ENCODE results near the gene SLX1A.
"Not testable (repeated sequence)": the region's sequence is repeated elsewhere in the genome, so short reads cannot be mapped to it uniquely, and the experiment has no call there.

Gene SLX1A

DNA sequence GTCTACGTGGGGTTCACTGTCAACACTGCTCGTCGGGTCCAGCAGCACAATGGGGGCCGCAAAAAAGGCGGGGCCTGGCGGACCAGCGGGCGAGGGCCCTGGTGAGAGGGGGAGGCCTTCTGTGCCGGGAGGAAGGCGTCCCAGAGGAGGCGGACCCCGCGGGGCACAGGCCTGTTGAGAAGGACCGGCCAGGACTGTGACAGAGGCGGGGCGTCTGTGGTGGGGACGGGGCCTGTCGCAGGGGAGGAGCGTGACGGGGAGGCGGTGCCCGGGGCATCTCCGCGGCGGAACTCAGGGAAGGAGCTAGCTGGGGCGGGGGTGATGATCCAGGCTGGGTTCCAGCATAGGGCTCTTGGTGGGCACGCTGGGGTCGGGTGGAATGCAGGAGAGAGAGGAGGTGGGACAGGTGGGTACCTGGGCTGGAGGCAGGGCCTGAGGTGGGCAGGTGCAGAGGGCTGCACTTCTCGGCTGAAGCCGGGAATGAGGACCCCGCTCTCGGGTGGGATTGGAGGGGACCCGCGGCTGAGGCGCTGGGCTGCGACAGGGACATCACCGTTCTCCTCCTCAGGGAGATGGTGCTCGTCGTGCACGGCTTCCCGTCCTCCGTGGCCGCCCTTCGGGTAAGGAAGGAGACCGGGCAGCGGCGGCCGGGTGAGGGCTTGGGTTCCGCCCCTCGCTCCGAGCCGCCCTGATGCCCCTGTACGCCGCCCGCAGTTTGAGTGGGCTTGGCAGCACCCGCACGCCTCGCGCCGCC is 674 bp downstream of the SLX1A start:
- not testable (repeated sequence) for H3K27me3 ChIP-seq (ENCODE audit: control insufficient read depth, low read length); H3F3A ChIP-seq (ENCODE audit: control insufficient read depth, insufficient read depth); H3K36me3 ChIP-seq (ENCODE audit: control insufficient read depth, low read length); H4K20me1 ChIP-seq (ENCODE audit: control insufficient read depth, insufficient read depth, low read depth, low read length); H3K9me3 ChIP-seq (ENCODE audit: control insufficient read depth, insufficient read depth, low read length); H3K4me1 ChIP-seq (ENCODE audit: control insufficient read depth, low read length); H3K9me2 ChIP-seq (replicated peaks; ENCODE audit: control insufficient read depth, low read length); H3K79me2 ChIP-seq (ENCODE audit: control insufficient read depth, low read length); H3K27ac ChIP-seq (ENCODE audit: low read depth, low read length)
- H3K4me2 ChIP-seq (ENCODE audit: low read length): peak overlapping the region; percentile 39; the same call in 1 of the 2 replicates
- peak overlapping the region; percentile 61 for H3K4me3 ChIP-seq (ENCODE audit: low read length)

DNA sequence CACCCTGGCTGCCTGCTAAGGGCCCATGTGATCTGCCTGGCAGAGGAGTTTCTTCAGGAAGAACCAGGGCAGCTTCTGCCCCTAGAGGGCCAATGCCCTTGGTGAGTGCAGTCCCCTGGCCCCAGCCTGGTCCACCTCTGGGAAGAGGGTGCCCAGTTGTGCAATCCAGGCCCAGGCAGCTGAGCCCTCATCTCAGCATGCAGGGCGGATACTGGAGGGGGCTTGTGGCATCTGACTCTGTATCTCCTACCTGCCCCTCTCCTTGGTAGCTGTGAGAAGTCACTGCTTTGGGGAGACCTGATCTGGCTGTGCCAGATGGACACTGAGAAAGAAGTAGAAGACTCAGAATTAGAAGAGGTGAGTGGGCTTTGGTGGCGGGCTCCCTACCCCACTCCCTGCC is 3.3 kb downstream of the SLX1A start:
- H3K4me3 ChIP-seq (ENCODE audit: low read length); H3K79me2 ChIP-seq (ENCODE audit: control insufficient read depth, low read length); H3K4me1 ChIP-seq (ENCODE audit: control insufficient read depth, low read length); H4K20me1 ChIP-seq (ENCODE audit: control insufficient read depth, insufficient read depth, low read depth, low read length); H3K36me3 ChIP-seq (ENCODE audit: control insufficient read depth, low read length); H3K4me2 ChIP-seq (ENCODE audit: low read length); H3K27me3 ChIP-seq (ENCODE audit: control insufficient read depth, low read length); H3K27ac ChIP-seq (ENCODE audit: low read depth, low read length); H3F3A ChIP-seq (ENCODE audit: control insufficient read depth, insufficient read depth); H3K9me2 ChIP-seq (replicated peaks; ENCODE audit: control insufficient read depth, low read length); H3K9me3 ChIP-seq (ENCODE audit: control insufficient read depth, insufficient read depth, low read length): not testable (repeated sequence)

DNA sequence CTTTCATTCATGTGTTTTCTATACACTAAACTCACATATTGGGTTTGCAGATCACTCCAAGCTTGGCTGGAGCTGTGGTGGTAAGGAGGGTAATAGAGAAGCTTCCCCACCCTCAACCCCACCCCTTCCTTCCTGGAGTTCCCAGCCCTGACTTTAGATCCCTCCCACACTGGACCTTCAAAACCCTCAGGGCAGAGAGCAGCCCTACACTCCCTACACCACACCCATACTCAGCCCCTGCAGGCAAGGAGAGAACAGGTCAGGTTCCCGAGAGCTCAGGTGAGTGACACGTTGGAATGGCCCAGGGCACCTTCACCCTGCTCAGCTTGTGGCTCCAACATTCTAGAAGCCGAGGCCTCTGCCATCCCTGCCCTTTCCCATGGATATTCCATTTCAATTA is 5.4 kb downstream of the SLX1A start, which contains the start of gene SULT1A3:
TSS of gene SULT1A3 (plus strand) at position 207 of the 400 bp plus-strand sequence. CDS start 1,474 bp downstream, outside the sequence.
- not testable (repeated sequence) for H3K9me3 ChIP-seq (ENCODE audit: control insufficient read depth, insufficient read depth, low read length); H3K4me1 ChIP-seq (ENCODE audit: control insufficient read depth, low read length); H3K79me2 ChIP-seq (ENCODE audit: control insufficient read depth, low read length); H3F3A ChIP-seq (ENCODE audit: control insufficient read depth, insufficient read depth); H3K4me3 ChIP-seq (ENCODE audit: low read length); H3K9me2 ChIP-seq (replicated peaks; ENCODE audit: control insufficient read depth, low read length); H3K36me3 ChIP-seq (ENCODE audit: control insufficient read depth, low read length); H4K20me1 ChIP-seq (ENCODE audit: control insufficient read depth, insufficient read depth, low read depth, low read length); H3K4me2 ChIP-seq (ENCODE audit: low read length); H3K27me3 ChIP-seq (ENCODE audit: control insufficient read depth, low read length); H3K27ac ChIP-seq (ENCODE audit: low read depth, low read length)

DNA sequence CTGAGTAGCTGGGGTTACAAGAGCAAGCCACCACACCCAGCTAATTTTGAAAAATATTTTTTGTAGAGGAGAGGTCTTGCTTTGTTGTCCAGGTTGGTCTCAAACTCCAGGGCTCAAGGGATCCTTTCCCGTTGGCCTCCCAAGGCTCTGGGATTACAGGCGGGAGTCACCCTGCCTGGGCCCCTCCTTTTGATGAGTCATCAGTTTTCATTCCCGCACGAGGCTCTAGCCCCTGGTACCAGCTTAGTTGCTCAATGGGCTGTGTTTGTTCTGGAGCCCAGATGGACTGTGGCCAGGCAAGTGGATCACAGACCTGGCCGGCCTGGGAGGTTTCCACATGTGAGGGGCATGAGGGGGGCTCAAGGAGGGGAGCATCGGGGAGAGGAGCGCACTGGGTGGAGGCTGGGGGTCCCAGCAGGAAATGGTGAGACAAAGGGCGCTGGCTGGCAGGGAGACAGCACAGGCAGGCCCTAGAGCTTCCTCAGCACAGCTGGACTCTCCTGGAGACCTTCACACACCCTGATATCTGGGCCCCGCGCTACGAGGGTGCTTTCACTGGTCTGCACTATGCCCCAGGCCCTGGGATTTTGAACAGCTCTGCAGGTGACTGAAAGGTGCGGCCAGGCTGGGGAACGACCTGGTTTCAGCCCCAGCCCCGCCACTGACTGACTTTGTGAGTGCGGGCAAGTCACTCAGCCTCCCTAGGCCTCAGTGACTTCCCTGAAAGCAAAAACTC is 6.1 kb downstream of the SLX1A start:
- H4K20me1 ChIP-seq (ENCODE audit: control insufficient read depth, insufficient read depth, low read depth, low read length); H3K4me3 ChIP-seq (ENCODE audit: low read length); H3K4me2 ChIP-seq (ENCODE audit: low read length); H3K9me2 ChIP-seq (replicated peaks; ENCODE audit: control insufficient read depth, low read length); H3K4me1 ChIP-seq (ENCODE audit: control insufficient read depth, low read length); H3K27ac ChIP-seq (ENCODE audit: low read depth, low read length); H3K9me3 ChIP-seq (ENCODE audit: control insufficient read depth, insufficient read depth, low read length); H3K36me3 ChIP-seq (ENCODE audit: control insufficient read depth, low read length); H3F3A ChIP-seq (ENCODE audit: control insufficient read depth, insufficient read depth); H3K27me3 ChIP-seq (ENCODE audit: control insufficient read depth, low read length); H3K79me2 ChIP-seq (ENCODE audit: control insufficient read depth, low read length): not testable (repeated sequence)

DNA sequence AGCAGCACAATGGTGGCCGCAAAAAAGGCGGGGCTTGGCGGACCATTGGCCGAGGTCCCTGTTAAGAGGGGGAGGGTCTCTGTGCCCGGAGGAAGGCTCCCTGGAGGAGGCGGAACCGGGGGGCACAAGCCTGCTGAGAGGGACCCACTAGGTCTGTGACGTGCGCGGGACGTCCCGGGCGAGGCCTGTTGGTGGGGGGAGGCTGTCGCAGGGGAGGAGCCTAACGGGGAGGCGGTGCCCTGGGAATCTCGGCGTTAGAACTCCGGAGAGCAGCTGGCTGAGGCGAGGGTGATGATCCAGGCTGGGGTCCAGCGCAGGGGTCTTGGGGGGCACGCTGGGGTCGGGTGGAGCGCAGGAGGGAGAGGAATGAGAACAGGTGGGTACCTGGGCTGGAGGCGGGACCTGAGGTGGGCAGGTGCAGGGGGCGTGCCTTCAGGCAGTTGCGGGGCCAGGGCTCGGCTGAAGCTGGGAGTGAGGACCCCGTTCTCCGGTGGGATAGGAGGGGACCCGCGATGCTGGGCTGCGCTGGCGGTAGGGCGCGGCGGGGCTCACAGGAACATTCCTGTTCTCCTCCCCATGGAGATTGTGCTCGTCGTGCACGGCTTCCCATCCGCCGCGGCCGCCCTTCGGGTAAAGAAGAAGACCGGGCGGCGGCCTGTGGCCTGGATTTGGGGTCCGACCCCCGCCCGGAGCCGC is 12.0 kb downstream of the SLX1A start:
- peak overlapping the region; percentile 57 for H3K4me3 ChIP-seq (ENCODE audit: low read length)
- not testable (repeated sequence) for H3K4me1 ChIP-seq (ENCODE audit: control insufficient read depth, low read length)

DNA sequence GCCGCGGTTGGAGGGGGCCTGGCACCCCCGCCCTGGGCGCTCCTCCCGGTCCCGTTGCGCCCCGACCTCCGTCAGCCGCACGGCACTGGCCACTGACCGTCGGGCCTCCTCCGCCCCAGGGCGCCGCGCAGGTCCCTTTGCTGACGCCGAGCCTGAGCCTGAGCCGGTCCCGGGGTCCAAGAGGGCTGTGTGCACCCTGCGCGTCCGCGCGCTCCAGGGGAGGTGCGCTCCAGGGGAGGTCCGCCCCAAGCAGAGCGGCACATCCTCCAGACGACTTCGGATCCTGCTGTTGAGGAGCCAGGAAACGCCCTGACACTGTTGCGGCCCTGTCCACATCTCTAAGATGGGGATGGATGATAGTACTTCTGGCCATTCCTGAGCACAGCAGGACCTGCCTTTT is 12.6 kb downstream of the SLX1A start:
- H4K20me1 ChIP-seq (ENCODE audit: control insufficient read depth, insufficient read depth, low read depth, low read length); H3K4me1 ChIP-seq (ENCODE audit: control insufficient read depth, low read length); H3F3A ChIP-seq (ENCODE audit: control insufficient read depth, insufficient read depth); H3K9me2 ChIP-seq (replicated peaks; ENCODE audit: control insufficient read depth, low read length); H3K79me2 ChIP-seq (ENCODE audit: control insufficient read depth, low read length); H3K27me3 ChIP-seq (ENCODE audit: control insufficient read depth, low read length); H3K36me3 ChIP-seq (ENCODE audit: control insufficient read depth, low read length); H3K9me3 ChIP-seq (ENCODE audit: control insufficient read depth, insufficient read depth, low read length); H3K27ac ChIP-seq (ENCODE audit: low read depth, low read length): not testable (repeated sequence)
- H3K4me3 ChIP-seq (ENCODE audit: low read length): peak overlapping the region; percentile 57
- peak overlapping the region; percentile 54 for H3K4me2 ChIP-seq (ENCODE audit: low read length)

More for the DNA sequence above, 12.0 kb downstream of the SLX1A start:
- H3K27me3 ChIP-seq (ENCODE audit: control insufficient read depth, low read length); H3K27ac ChIP-seq (ENCODE audit: low read depth, low read length); H3K36me3 ChIP-seq (ENCODE audit: control insufficient read depth, low read length); H3K9me3 ChIP-seq (ENCODE audit: control insufficient read depth, insufficient read depth, low read length); H3F3A ChIP-seq (ENCODE audit: control insufficient read depth, insufficient read depth); H3K79me2 ChIP-seq (ENCODE audit: control insufficient read depth, low read length); H3K9me2 ChIP-seq (replicated peaks; ENCODE audit: control insufficient read depth, low read length); H4K20me1 ChIP-seq (ENCODE audit: control insufficient read depth, insufficient read depth, low read depth, low read length): not testable (repeated sequence)
- H3K4me2 ChIP-seq (ENCODE audit: low read length): peak overlapping the region; percentile 54

DNA sequence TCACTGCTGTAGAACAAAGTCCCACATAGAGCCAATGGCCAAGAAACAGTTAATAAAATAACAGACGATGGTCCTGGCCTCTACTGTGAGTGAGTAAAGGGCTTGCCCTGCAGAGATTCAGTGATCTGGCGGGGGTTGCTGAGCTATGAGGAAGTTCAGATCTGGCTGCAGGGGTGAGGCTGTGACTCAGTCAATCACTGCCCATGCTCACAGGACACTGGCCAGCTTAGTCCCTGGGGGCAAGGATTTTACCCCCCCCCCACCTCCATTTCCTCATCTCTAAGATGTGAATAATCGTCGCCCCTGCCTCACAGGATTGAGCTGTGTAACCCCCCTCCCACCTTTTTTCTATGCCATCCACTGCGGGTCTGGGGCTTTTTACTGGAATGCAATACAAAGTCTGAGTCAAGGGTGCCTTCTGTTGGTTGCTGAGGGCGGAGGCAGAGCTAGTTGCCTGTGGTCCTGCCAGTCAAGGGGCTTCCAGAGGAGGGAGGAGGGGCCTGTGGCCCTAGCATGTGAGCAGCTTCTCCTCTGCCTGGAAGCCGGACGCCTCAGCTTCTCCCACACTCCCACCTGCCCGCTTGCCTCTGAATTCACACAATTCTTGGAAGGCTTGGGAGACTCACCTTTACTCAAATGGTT is 13.5 kb downstream of the SLX1A start:
- H3K4me1 ChIP-seq (ENCODE audit: control insufficient read depth, low read length); H3F3A ChIP-seq (ENCODE audit: control insufficient read depth, insufficient read depth); H3K36me3 ChIP-seq (ENCODE audit: control insufficient read depth, low read length); H3K9me3 ChIP-seq (ENCODE audit: control insufficient read depth, insufficient read depth, low read length); H3K4me3 ChIP-seq (ENCODE audit: low read length); H3K79me2 ChIP-seq (ENCODE audit: control insufficient read depth, low read length); H3K27ac ChIP-seq (ENCODE audit: low read depth, low read length); H3K9me2 ChIP-seq (replicated peaks; ENCODE audit: control insufficient read depth, low read length); H3K27me3 ChIP-seq (ENCODE audit: control insufficient read depth, low read length); H4K20me1 ChIP-seq (ENCODE audit: control insufficient read depth, insufficient read depth, low read depth, low read length); H3K4me2 ChIP-seq (ENCODE audit: low read length): not testable (repeated sequence)
